HEK293T (cell line): ENCODE measurements around the gene COQ9.

Source experiments
- CTCF ChIA-PET: fragments of 350-600 bp; formaldehyde crosslinking; extraction: SDS; loops from one replicate; lab custom pipeline; 2021; ENCODE audit warnings: antibody characterized with exemption, inconsistent platforms; lab: Yijun Ruan, JAX
- POLR2A ChIA-PET: fragments of 350-600 bp; formaldehyde crosslinking; extraction: SDS; loops from one replicate; lab custom pipeline; 2020; ENCODE audit warnings: antibody characterized with exemption, inconsistent platforms; lab: Yijun Ruan, JAX
- DNase-seq: peaks from one replicate; pipeline ENCODE4 v3.0.0; 2012; ENCODE audit warnings: mixed read lengths; ENCODE audit errors: extremely low spot score
- ARNT ChIP-seq: fragments of 450-650 bp; IDR thresholded peaks from 2 replicates; pipeline ENCODE4 v1.6.1; 2017; ENCODE audit warnings: mild to moderate bottlenecking
- BHLHE40 ChIP-seq: fragments of 450-650 bp; IDR thresholded peaks from 2 replicates; pipeline ENCODE4 v1.6.1; 2016; ENCODE audit warnings: mild to moderate bottlenecking, moderate library complexity, borderline replicate concordance
- CTBP1 ChIP-seq: fragments of 450-650 bp; IDR thresholded peaks from 2 replicates; pipeline ENCODE4 v1.6.1; 2016; ENCODE audit warnings: borderline replicate concordance
- ELF4 ChIP-seq: fragments of 450-650 bp; IDR thresholded peaks from 2 replicates; pipeline ENCODE4 v1.6.1; 2017; ENCODE audit warnings: antibody characterized with exemption
- FOXA1 ChIP-seq: fragments of 450-650 bp; IDR thresholded peaks from 2 replicates; pipeline ENCODE4 v1.6.1; 2016; ENCODE audit warnings: mild to moderate bottlenecking
- FOXK2 ChIP-seq: fragments of 450-650 bp; IDR thresholded peaks from 2 replicates; pipeline ENCODE4 v1.6.1; 2016; ENCODE audit warnings: mild to moderate bottlenecking
- FOXM1 ChIP-seq: fragments of 450-650 bp; IDR thresholded peaks from 2 replicates; pipeline ENCODE4 v1.6.1; 2017; ENCODE audit warnings: mild to moderate bottlenecking, borderline replicate concordance
- HDGF ChIP-seq: fragments of 450-650 bp; IDR thresholded peaks from 2 replicates; pipeline ENCODE4 v1.6.1; 2017; ENCODE audit warnings: antibody characterized with exemption, borderline replicate concordance
- L3MBTL2 ChIP-seq: fragments of 450-650 bp; conservative IDR thresholded peaks from 2 replicates; pipeline ENCODE4 v1.6.1; 2016; ENCODE audit warnings: mild to moderate bottlenecking
- LEF1 ChIP-seq: fragments of 450-650 bp; IDR thresholded peaks from 2 replicates; pipeline ENCODE4 v1.6.1; 2017; ENCODE audit warnings: mild to moderate bottlenecking, borderline replicate concordance
- NFRKB ChIP-seq: fragments of 450-650 bp; IDR thresholded peaks from 2 replicates; pipeline ENCODE4 v1.6.1; 2016; ENCODE audit warnings: mild to moderate bottlenecking, moderate library complexity
- SP1 ChIP-seq: fragments of 450-650 bp; IDR thresholded peaks from 2 replicates; pipeline ENCODE4 v1.6.1; 2017
- SUZ12 ChIP-seq: fragments of 450-650 bp; IDR thresholded peaks from 2 replicates; pipeline ENCODE4 v1.6.1; 2016; ENCODE audit warnings: mild to moderate bottlenecking
- TARDBP ChIP-seq: fragments of 450-650 bp; IDR thresholded peaks from 2 replicates; pipeline ENCODE4 v1.6.1; 2016
- ZNF384 ChIP-seq: fragments of 450-650 bp; IDR thresholded peaks from 2 replicates; pipeline ENCODE4 v1.6.1; 2016
- TF ChIP-seq, protein P1 (sequence below): fragments of 450-650 bp; IDR thresholded peaks from 2 replicates; pipeline ENCODE4 v1.6.1; 2016

Gene COQ9

GRCh38 chr16:57471852-57472664, 24.8 kb downstream of the COQ9 start:
- no peak for DNase-seq
- ChIA-PET CTCF (interaction anchor here (1.1 kb wide), 1 partner anchor 48 kb away, joined by 4 read pairs; no protein-coding TSS in a partner anchor), POLR2A (interaction anchor here (1.7 to 2.0 kb wide), 2 partner anchors 9 to 25 kb away, joined by 5 to 7 read pairs; partner anchors contain the start of genes CIAPIN1, COQ9 and POLR2C)
- TF ChIP-seq NFRKB (no peak), SP1 (no peak), FOXA1 (no peak), ARNT (no peak), ELF4 (no peak), ZNF384 (no peak), FOXM1 (no peak)
- TF ChIP-seq, protein P1, sequence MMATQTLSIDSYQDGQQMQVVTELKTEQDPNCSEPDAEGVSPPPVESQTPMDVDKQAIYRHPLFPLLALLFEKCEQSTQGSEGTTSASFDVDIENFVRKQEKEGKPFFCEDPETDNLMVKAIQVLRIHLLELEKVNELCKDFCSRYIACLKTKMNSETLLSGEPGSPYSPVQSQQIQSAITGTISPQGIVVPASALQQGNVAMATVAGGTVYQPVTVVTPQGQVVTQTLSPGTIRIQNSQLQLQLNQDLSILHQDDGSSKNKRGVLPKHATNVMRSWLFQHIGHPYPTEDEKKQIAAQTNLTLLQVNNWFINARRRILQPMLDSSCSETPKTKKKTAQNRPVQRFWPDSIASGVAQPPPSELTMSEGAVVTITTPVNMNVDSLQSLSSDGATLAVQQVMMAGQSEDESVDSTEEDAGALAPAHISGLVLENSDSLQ: no peak

DNA sequence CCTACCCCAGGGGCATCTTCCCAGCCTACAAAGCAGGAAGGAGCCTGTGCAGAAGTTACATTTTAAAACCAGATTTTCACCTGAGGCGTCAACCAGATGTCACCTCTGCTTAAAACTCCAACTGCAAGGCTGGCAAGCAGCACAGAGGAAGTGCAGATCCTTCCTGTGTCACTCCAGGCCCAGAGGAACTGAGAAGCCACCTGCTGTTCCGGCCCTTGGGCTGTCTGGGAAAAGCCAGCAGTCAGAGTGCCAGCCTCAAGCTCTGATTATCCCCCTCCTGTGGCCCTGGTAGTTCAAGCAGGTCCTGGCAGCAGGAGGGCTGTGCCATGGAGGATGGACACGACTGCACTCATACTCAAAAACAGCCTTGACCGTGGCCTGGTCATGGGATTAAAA, 25.4 kb downstream of the COQ9 start:
- TF ChIP-seq L3MBTL2: no peak
- no peak for TF ChIP-seq HDGF
- ChIA-PET POLR2A (interaction anchor here (1.6 to 2.0 kb wide), 3 partner anchors 10 to 26 kb away, joined by 4 to 7 read pairs (median 5); partner anchors contain the start of genes CIAPIN1, COQ9 and POLR2C), CTCF (interaction anchor here (1.1 to 2.6 kb wide), 2 partner anchors 11 to 47 kb away, joined by 4 to 9 read pairs; partner anchors contain the start of gene POLR2C)
- DNase-seq: no peak

DNA sequence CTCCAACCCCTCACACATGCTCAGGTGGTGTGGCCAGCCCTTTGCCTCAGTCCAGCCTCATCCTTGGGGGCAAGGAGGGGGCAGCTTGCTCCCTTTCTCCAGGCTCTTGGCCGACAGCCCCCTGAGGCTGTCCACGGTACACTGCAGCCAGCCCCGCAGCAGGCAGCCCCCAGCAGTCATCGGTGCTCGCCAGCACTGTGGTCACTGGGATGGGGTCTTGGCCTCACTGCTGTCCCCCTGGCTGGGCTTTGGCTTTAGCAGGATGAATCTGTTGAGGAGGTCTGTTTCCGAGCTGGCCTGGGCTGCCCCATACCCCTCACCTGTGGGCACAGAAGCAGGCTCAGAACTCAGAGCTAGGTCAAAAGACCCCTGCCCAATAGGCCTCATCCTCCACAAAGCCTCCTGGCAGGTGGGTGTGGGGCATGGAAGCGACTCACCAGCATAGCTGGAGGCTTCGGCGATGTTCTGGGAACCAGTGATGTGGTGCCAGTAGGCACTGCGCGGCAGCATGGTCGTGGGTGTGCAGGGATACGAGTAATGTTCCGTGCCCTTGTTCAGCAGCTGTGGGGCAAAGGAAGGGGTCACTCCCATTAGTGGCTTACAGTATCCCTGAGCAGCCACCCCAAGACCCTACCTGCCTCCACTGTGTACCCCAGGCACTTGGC, 26.0 kb downstream of the COQ9 start:
- no peak for TF ChIP-seq CTBP1
- TF ChIP-seq ELF4: no peak
- TF ChIP-seq L3MBTL2: no peak
- no peak for TF ChIP-seq FOXM1
- TF ChIP-seq NFRKB: no peak
- TF ChIP-seq BHLHE40: no peak
- TF ChIP-seq, protein P1: no peak
- no peak for TF ChIP-seq SUZ12
- no peak for TF ChIP-seq FOXK2
- no peak for TF ChIP-seq HDGF
- no peak for TF ChIP-seq ZNF384
- no peak for TF ChIP-seq LEF1
- no peak for TF ChIP-seq FOXA1
- ChIA-PET CTCF (interaction anchor here (2.6 kb wide), 1 partner anchor 12 kb away, joined by 9 read pairs; the partner anchor contains the start of gene POLR2C), POLR2A (interaction anchor here (1.6 kb wide), 1 partner anchor 24 kb away, joined by 4 read pairs; no protein-coding TSS in a partner anchor)
- DNase-seq: no peak

- CTCF ChIA-PET: interaction anchor here (2.6 kb wide), 1 partner anchor 12 kb away, joined by 9 read pairs; the partner anchor contains the start of gene POLR2C
- TF ChIP-seq CTBP1: no peak
- no peak for TF ChIP-seq ZNF384
- TF ChIP-seq NFRKB: no peak
- no peak for TF ChIP-seq ARNT
- TF ChIP-seq L3MBTL2: no peak
- TF ChIP-seq FOXA1: no peak
- no peak for TF ChIP-seq LEF1
- TF ChIP-seq FOXK2: no peak
- no peak for TF ChIP-seq FOXM1
- TF ChIP-seq TARDBP: no peak
- no peak for TF ChIP-seq SP1
- no peak for TF ChIP-seq BHLHE40
- TF ChIP-seq HDGF: no peak
- TF ChIP-seq, protein P1: no peak
- POLR2A ChIA-PET: interaction anchor here (0.6 to 1.6 kb wide), 3 partner anchors 11 to 27 kb away, joined by 3 to 4 read pairs (median 4); partner anchors contain the start of genes CIAPIN1, COQ9 and POLR2C
- DNase-seq: no peak
These were observed 26.6 kb downstream of the COQ9 start for GRCh38 chr16:57473906-57474305.

DNA sequence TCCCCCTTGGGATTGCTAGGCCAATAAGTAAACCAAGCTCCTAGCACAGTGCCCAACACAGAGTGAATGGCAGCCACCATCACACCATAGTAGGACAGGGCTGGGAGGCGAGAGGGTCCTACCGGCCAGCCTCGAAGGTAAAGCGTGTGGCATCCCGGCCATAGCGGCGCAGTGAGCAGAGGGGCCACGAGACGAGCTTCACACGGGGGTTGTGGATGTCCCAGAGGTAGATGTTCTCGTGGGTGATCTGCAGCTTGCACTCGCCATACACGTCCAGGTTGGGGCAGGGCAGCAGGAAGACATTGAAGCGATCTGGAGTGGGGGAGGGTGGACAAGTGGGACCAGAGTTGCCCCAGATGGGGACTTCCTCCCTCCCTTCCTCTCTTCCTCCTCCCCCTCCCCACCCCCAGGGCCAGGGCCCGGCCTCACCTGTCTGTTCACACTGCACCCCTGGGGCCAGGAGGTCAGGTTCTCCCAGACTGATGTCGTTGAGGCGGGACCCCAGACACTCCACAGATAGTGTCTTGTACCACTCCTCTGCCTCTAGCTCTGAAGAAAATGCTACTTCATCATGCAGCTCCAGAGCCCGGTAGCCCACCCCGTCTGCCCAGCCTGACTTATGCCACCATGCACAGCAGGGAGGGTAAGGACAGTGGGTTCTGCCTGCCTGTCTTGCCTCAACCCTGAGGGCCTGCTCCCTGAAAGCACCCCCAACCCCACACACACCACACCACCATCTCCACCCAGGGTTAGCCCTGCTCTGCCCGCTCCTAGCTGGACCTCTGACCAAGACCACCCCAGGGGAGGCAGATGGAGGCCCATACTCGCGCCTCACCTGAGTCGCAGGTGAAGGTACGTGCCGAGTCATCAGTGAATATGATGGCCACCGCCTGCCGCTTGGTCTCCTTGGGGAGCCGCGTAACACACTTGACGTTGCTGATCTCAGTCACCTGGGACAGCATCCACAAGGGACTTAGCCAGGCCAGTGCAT, 27.7 kb downstream of the COQ9 start:
- no peak for DNase-seq
- no peak for TF ChIP-seq FOXK2
- no peak for TF ChIP-seq BHLHE40
- TF ChIP-seq FOXA1: no peak
- TF ChIP-seq ARNT: no peak
- no peak for TF ChIP-seq HDGF
- no peak for TF ChIP-seq SUZ12
- no peak for TF ChIP-seq NFRKB
- POLR2A ChIA-PET: interaction anchor here (0.6 to 2.2 kb wide), 2 partner anchors 13 to 28 kb away, joined by 3 to 8 read pairs (median 4); partner anchors contain the start of genes CIAPIN1, COQ9 and POLR2C
- CTCF ChIA-PET: interaction anchor here (0.6 to 2.6 kb wide), 3 partner anchors 13 to 45 kb away, joined by 3 to 9 read pairs (median 8); partner anchors contain the start of gene POLR2C
